HG03159 (cell line): ENCODE results near the gene EIF2B2.
"Not testable (repeated sequence)": the region's sequence is repeated elsewhere in the genome, so short reads cannot be mapped to it uniquely, and the experiment has no call there.

Experiments
- ATAC-seq: cut with Tn5 transposase; IDR thresholded peaks from one replicate; pipeline ENCODE4 v1.9.1; 2021; ENCODE audit warnings: mild to moderate bottlenecking, moderate library complexity; ENCODE audit not compliant: unreplicated experiment

EIF2B2 gene

GRCh38 chr14:74988993-74989392 lies 13.7 kb upstream of the EIF2B2 start:
- ATAC-seq = no peak

- ATAC-seq = not testable (repeated sequence)
Measured at GRCh38 chr14:74994182-74994581, 8.5 kb upstream of the EIF2B2 start.

GRCh38 chr14:74995781-74996180 lies 6.9 kb upstream of the EIF2B2 start:
- ATAC-seq = not testable (repeated sequence)

GRCh38 chr14:75001261-75001660 lies 1.5 kb upstream of the EIF2B2 start:
- ATAC-seq = no peak

GRCh38 chr14:75001899-75002298 lies 822 bp upstream of the EIF2B2 start:
- no peak for ATAC-seq

GRCh38 chr14:75003250-75004027 lies 718 bp downstream of the EIF2B2 start:
- no peak for ATAC-seq

GRCh38 chr14:75005357-75005756 lies 2.6 kb downstream of the EIF2B2 start:
- no peak for ATAC-seq

- ATAC-seq = no peak
Measured at GRCh38 chr14:75009176-75009575, 6.5 kb downstream of the EIF2B2 start.

GRCh38 chr14:75010472-75011093 lies 7.9 kb downstream of the EIF2B2 start:
- no peak for ATAC-seq

GRCh38 chr14:75011356-75011994 lies 8.8 kb downstream of the EIF2B2 start:
- no peak for ATAC-seq

GRCh38 chr14:75013290-75013689 lies 10.6 kb downstream of the EIF2B2 start:
- ATAC-seq = no peak

GRCh38 chr14:75015496-75015895 lies 12.8 kb downstream of the EIF2B2 start:
- no peak for ATAC-seq

GRCh38 chr14:75016815-75017214 lies 14.1 kb downstream of the EIF2B2 start:
- no peak for ATAC-seq

GRCh38 chr14:75018694-75019093 lies 16.0 kb downstream of the EIF2B2 start:
- no peak for ATAC-seq

GRCh38 chr14:75022655-75023054 lies 19.9 kb downstream of the EIF2B2 start:
- ATAC-seq = no peak

- no peak for ATAC-seq
Measured at GRCh38 chr14:75023108-75023507, 20.4 kb downstream of the EIF2B2 start.

- no peak for ATAC-seq
Measured at GRCh38 chr14:75025082-75025481, 22.4 kb downstream of the EIF2B2 start.

- no peak for ATAC-seq
Measured at GRCh38 chr14:75025876-75026275, 23.2 kb downstream of the EIF2B2 start.

- ATAC-seq = no peak
Measured at GRCh38 chr14:75030147-75030546, 27.4 kb downstream of the EIF2B2 start.

- no peak for ATAC-seq
Measured at GRCh38 chr14:75032939-75033338, 30.2 kb downstream of the EIF2B2 start.

- ATAC-seq = no peak
Measured at GRCh38 chr14:75040507-75040906, 37.8 kb downstream of the EIF2B2 start.

GRCh38 chr14:75040959-75041358 lies 38.2 kb downstream of the EIF2B2 start:
- no peak for ATAC-seq
